Sigmoid colon (tissue), 4 donors: ENCODE results near the gene TRPV3.

Experiments
- CTCF ChIP-seq, 4 experiments: fragments of 450-650 bp in 3 of 4; fragments of 200-600 bp in 1 of 4; IDR thresholded peaks; one replicate each; pipeline ENCODE4 v1.5.1; 2016 to 2019; ENCODE audit warnings: antibody characterized with exemption in 4 of 4, mild to moderate bottlenecking in 3 of 4, moderate library complexity in 2 of 4
- POLR2A ChIP-seq, 2 donors: fragments of 450-650 bp; IDR thresholded peaks; one replicate each; pipeline ENCODE4 v1.6.1; 2016; ENCODE audit warnings: antibody characterized with exemption in 2 of 2, mild to moderate bottlenecking in 2 of 2, moderate library complexity in 2 of 2
- POLR2AphosphoS5 ChIP-seq, 4 donors: sonication (generic); formaldehyde crosslinking; IDR thresholded peaks; one replicate each; pipeline ENCODE4 v1.6.1; 2017; ENCODE audit warnings: antibody characterized with exemption in 4 of 4

GRCh38 chr17:3592216-3592860 is 34.7 kb upstream of the TRPV3 start:
- TF ChIP-seq CTCF (IDR thresholded peaks at IDR 0.05) (no peak), POLR2A (IDR thresholded peaks at IDR 0.05) (no peak), POLR2AphosphoS5 (IDR thresholded peaks at IDR 0.05) (no peak)
